Measurements from ENCODE around the gene CAV3.

CAV3 gene

DNA sequence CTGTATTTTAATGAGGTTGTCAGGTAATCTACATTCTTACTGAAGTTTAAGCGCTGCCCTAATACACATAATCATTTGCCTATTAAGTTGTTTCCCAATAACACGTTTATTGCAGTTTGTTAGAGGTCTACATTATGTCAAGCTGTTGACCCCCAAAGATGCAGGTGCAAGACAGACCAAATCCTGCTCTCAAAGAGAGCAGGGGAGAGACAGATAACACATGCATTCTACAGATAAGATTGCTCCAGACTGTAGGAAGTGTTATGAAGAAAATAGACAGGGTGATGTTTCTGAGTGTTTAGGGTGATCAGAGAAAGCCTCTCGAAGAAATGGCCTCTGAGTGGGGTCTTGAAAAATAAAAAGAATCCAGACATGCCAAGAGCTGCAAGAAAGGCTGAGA, 60.6 kb downstream of the CAV3 start:
- DNase-seq (ENCODE audit: low read depth in 2 of 2) = no peak

Measured in activated CD4-positive, alpha-beta T cell treated with anti-CD3 and anti-CD28 coated beads for 24 hours (primary cell).